H9 (cell line): ENCODE measurements around the gene PDE8A. TPM values are rescaled to one million over a fixed set of nuclear protein-coding genes. Genes with fewer than 3 reads are reported as not detected.

ENCODE experiments used
- DNase-seq: peaks from one replicate; pipeline ENCODE4 v3.0.0-alpha.2; 2017
- H2AFZ ChIP-seq: one replicate; pipeline ENCODE4 v1.6.1; 2013; ENCODE audit warnings: mild to moderate bottlenecking, low read length, control low read depth, moderate library complexity
- H2AK5ac ChIP-seq: 2 replicates; pipeline ENCODE4 v1.6.1; 2013; ENCODE audit warnings: low read length, control low read depth, mixed read lengths; ENCODE audit not compliant: insufficient read length
- H2BK120ac ChIP-seq: one replicate; pipeline ENCODE4 v1.6.1; 2013; ENCODE audit warnings: low read depth, mild to moderate bottlenecking, low read length, control low read depth, inconsistent platforms; ENCODE audit not compliant: poor library complexity, severe bottlenecking
- H2BK12ac ChIP-seq: 2 replicates; pipeline ENCODE4 v1.6.1; 2013; ENCODE audit warnings: low read length, control low read depth, mixed read lengths, low read depth; ENCODE audit not compliant: insufficient read length
- H2BK15ac ChIP-seq: 2 replicates; pipeline ENCODE4 v1.6.1; 2013; ENCODE audit warnings: low read depth, low read length, control low read depth
- H2BK20ac ChIP-seq: one replicate; pipeline ENCODE4 v1.6.1; 2013; ENCODE audit warnings: low read depth, mild to moderate bottlenecking, low read length, control low read depth, inconsistent platforms; ENCODE audit not compliant: poor library complexity, severe bottlenecking
- H2BK5ac ChIP-seq: 2 replicates; pipeline ENCODE4 v1.6.1; 2013; ENCODE audit warnings: low read length, control low read depth, mixed read lengths; ENCODE audit not compliant: insufficient read length
- H3K14ac ChIP-seq: 2 replicates; pipeline ENCODE4 v1.6.1; 2013; ENCODE audit warnings: low read length, control low read depth; ENCODE audit not compliant: insufficient read depth
- H3K18ac ChIP-seq: 2 replicates; pipeline ENCODE4 v1.6.1; 2013; ENCODE audit warnings: low read depth, mild to moderate bottlenecking, mixed read lengths, low read length, control low read depth; ENCODE audit not compliant: insufficient read length
- H3K23ac ChIP-seq: 2 replicates; pipeline ENCODE4 v1.6.1; 2013; ENCODE audit warnings: low read length, control low read depth, mixed read lengths, low read depth; ENCODE audit not compliant: insufficient read length
- H3K23me2 ChIP-seq: 2 replicates; pipeline ENCODE4 v1.6.1; 2013; ENCODE audit warnings: low read depth, mild to moderate bottlenecking, mixed read lengths, low read length, control low read depth; ENCODE audit not compliant: insufficient read length, poor library complexity, severe bottlenecking
- H3K27ac ChIP-seq: 2 replicates; pipeline ENCODE4 v1.5.1; 2013; ENCODE audit warnings: low read length, control low read depth, mixed read lengths, low read depth; ENCODE audit not compliant: insufficient read length
- H3K27me3 ChIP-seq: 2 replicates; pipeline ENCODE4 v1.6.1; 2013; ENCODE audit warnings: low read length, control low read depth, inconsistent platforms; ENCODE audit not compliant: insufficient read depth
- H3K4ac ChIP-seq: 2 replicates; pipeline ENCODE4 v1.6.1; 2013; ENCODE audit warnings: low read depth, mild to moderate bottlenecking, control low read depth, inconsistent platforms, low read length, moderate library complexity
- H3K4me1 ChIP-seq: 2 replicates; pipeline ENCODE4 v1.6.1; 2013; ENCODE audit warnings: low read length, control low read depth, inconsistent platforms; ENCODE audit not compliant: insufficient read depth
- H3K4me2 ChIP-seq: 2 replicates; pipeline ENCODE4 v1.6.1; 2013; ENCODE audit warnings: low read length, control low read depth, mixed read lengths; ENCODE audit not compliant: insufficient read length, insufficient read depth
- H3K56ac ChIP-seq: 2 replicates; pipeline ENCODE4 v1.6.1; 2013; ENCODE audit warnings: low read depth, mild to moderate bottlenecking, mixed read lengths, low read length, control low read depth; ENCODE audit not compliant: insufficient read length
- H3K79me1 ChIP-seq: 2 replicates; pipeline ENCODE4 v1.6.1; 2013; ENCODE audit warnings: low read depth, mild to moderate bottlenecking, moderate library complexity, low read length, control low read depth, inconsistent platforms; ENCODE audit not compliant: insufficient read depth, poor library complexity, severe bottlenecking
- H3K79me2 ChIP-seq: 2 replicates; pipeline ENCODE4 v1.6.1; 2013; ENCODE audit warnings: low read length, control low read depth, inconsistent platforms; ENCODE audit not compliant: insufficient read depth
- H3K9ac ChIP-seq: 2 replicates; pipeline ENCODE4 v1.6.1; 2013; ENCODE audit warnings: low read length, control low read depth, mixed read lengths; ENCODE audit not compliant: insufficient read length; ENCODE audit errors: extremely low read depth
- H3K9me3 ChIP-seq: one replicate; pipeline ENCODE4 v1.6.1; 2013; ENCODE audit warnings: low read depth, low read length, inconsistent platforms; ENCODE audit not compliant: control insufficient read depth
- H3T11ph ChIP-seq: one replicate; pipeline ENCODE4 v1.6.1; 2013; ENCODE audit warnings: mild to moderate bottlenecking, low read length, control low read depth, inconsistent platforms
- H4K20me1 ChIP-seq: one replicate; pipeline ENCODE4 v1.6.1; 2013; ENCODE audit not compliant: control insufficient read depth, insufficient read length, insufficient read depth
- H4K5ac ChIP-seq: 2 replicates; pipeline ENCODE4 v1.6.1; 2013; ENCODE audit warnings: low read depth, mild to moderate bottlenecking, mixed read lengths, low read length, control low read depth; ENCODE audit not compliant: insufficient read length
- H4K8ac ChIP-seq: replicated peaks from 2 replicates; pipeline ENCODE4 v1.6.1; 2013; ENCODE audit warnings: low read length, control low read depth, mixed read lengths, low read depth; ENCODE audit not compliant: insufficient read length
- H4K91ac ChIP-seq: 2 replicates; pipeline ENCODE4 v1.6.1; 2013; ENCODE audit warnings: low read depth, mild to moderate bottlenecking, moderate library complexity, mixed read lengths, low read length, control low read depth; ENCODE audit not compliant: insufficient read length
- H3K27ac Mint-ChIP-seq, 3 experiments: 2 replicates in 2 of 3; 3 replicates in 1 of 3; pipeline ENCODE4 v1.8.0; 2020 to 2021; ENCODE audit warnings: mixed read lengths in 3 of 3, mild to moderate bottlenecking in 1 of 3, moderate library complexity in 1 of 3
- H3K27me3 Mint-ChIP-seq: 2 replicates; pipeline ENCODE4 v1.8.0; 2021; ENCODE audit warnings: low read depth, mild to moderate bottlenecking, moderate library complexity, mixed read lengths
- H3K36me3 Mint-ChIP-seq, 3 experiments: 2 replicates in 2 of 3; 3 replicates in 1 of 3; pipeline ENCODE4 v1.8.0; 2020 to 2021; ENCODE audit warnings: low read depth in 3 of 3, mixed read lengths in 3 of 3; ENCODE audit not compliant: insufficient read depth in 1 of 3
- H3K4me1 Mint-ChIP-seq, 2 experiments: 2 replicates each; pipeline ENCODE4 v1.8.0; 2020; ENCODE audit warnings: mixed read lengths in 2 of 2
- H3K4me3 Mint-ChIP-seq, 2 experiments: 2 replicates in 1 of 2; 3 replicates in 1 of 2; pipeline ENCODE4 v1.8.0; 2020 to 2021; ENCODE audit warnings: mild to moderate bottlenecking in 2 of 2, mixed read lengths in 2 of 2, moderate library complexity in 1 of 2
- H3K9me3 Mint-ChIP-seq, 2 experiments: 2 replicates in 1 of 2; 3 replicates in 1 of 2; pipeline ENCODE4 v1.8.0; 2020; ENCODE audit warnings: mild to moderate bottlenecking in 2 of 2, mixed read lengths in 2 of 2, moderate library complexity in 1 of 2
- WGBS: extraction: QIAGEN DNeasy Blood & Tissue Kit; methylation state at CpG from one replicate; pipeline ENCODE4 v1.1.7; 2013; ENCODE audit warnings: missing lambda C conversion rate, low lambda C conversion rate, mixed read lengths; ENCODE audit not compliant: insufficient read length; ENCODE audit errors: extremely low coverage; 5-methylcytosine and 5-hydroxymethylcytosine counted together
- total RNA-seq: library from RNA; stranded (reverse); gene quantifications from 2 replicates; pipeline ENCODE4 v1.2.1, GENCODE V29; 2021
- TF ChIP-seq, protein P1 (sequence below): fragments of 200-600 bp; sonication (generic); conservative IDR thresholded peaks from 3 replicates; pipeline ENCODE4 v1.8.0; 2021; ENCODE audit warnings: antibody characterized with exemption, mild to moderate bottlenecking

Gene PDE8A
- total RNA-seq, 1 experiment from 2014 or later, result 9.3 TPM

DNA sequence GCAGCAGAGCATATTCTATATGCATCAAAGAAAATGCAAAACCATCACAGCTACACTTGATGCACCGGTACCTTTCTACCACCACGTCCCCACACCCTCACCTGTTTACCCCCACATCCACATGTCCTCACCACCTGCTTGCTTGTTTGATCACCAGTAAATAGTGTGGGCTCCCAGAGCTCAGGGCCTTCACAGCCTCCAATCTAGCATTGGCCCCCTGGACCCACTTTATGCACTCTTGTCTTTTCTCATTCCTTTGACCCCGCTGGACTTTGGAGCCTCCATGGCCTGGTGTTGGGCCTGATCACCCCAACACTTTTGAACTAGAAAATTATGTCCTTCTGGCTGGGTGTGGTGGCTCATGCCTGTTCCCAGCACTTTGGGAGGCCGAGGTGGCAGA, 190.1 kb downstream of the PDE8A start:
- Histone ChIP-seq H2BK5ac (no peak overlapping the region), H4K91ac (no peak overlapping the region), H3K23ac (no peak overlapping the region), H3K14ac (no peak overlapping the region), H3K9ac (no peak overlapping the region), H2BK12ac (no peak overlapping the region), H3K23me2 (no peaks in the 10 kb centered on the region), H3K56ac (no peak overlapping the region), H2BK15ac (no peak overlapping the region), H3K4ac (no peak overlapping the region), H3T11ph (no peak overlapping the region), H2AK5ac (no peak overlapping the region), H4K20me1 (no peaks in the 10 kb centered on the region), H3K18ac (no peak overlapping the region), H3K4me1 (no peaks in the 10 kb centered on the region), H3K4me2 (no peak overlapping the region), H3K27ac (no peak overlapping the region), H2BK120ac (no peak overlapping the region), H3K79me2 (no peaks in the 10 kb centered on the region), H3K27me3 (no peaks in the 10 kb centered on the region), H3K9me3 (peaks cover 20% of the 10 kb centered on the region), H2AFZ (no peak overlapping the region), H4K5ac (no peak overlapping the region), H2BK20ac (no peak overlapping the region), H4K8ac (no peak overlapping the region), H3K79me1 (no peaks in the 10 kb centered on the region)
- TF ChIP-seq, protein P1, sequence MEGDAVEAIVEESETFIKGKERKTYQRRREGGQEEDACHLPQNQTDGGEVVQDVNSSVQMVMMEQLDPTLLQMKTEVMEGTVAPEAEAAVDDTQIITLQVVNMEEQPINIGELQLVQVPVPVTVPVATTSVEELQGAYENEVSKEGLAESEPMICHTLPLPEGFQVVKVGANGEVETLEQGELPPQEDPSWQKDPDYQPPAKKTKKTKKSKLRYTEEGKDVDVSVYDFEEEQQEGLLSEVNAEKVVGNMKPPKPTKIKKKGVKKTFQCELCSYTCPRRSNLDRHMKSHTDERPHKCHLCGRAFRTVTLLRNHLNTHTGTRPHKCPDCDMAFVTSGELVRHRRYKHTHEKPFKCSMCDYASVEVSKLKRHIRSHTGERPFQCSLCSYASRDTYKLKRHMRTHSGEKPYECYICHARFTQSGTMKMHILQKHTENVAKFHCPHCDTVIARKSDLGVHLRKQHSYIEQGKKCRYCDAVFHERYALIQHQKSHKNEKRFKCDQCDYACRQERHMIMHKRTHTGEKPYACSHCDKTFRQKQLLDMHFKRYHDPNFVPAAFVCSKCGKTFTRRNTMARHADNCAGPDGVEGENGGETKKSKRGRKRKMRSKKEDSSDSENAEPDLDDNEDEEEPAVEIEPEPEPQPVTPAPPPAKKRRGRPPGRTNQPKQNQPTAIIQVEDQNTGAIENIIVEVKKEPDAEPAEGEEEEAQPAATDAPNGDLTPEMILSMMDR, result no peak
- no peak for DNase-seq
- H3K4me3 Mint-ChIP-seq, result no peak overlapping the region
- peaks cover 4% of the 10 kb centered on the region in 2 experiments for H3K4me1 Mint-ChIP-seq
- WGBS, result no CpG with 5 or more reads among the region's 4 CpGs
- peaks cover 9% of the 10 kb centered on the region for H3K27me3 Mint-ChIP-seq
- H3K9me3 Mint-ChIP-seq, result peaks cover 27 to 40% of the 10 kb centered on the region in 2 experiments
- H3K36me3 Mint-ChIP-seq, result peaks cover 7 to 19% (median 14%) of the 10 kb centered on the region in 3 experiments
- no peak overlapping the region for H3K27ac Mint-ChIP-seq
